Chondrocyte (in vitro differentiated cells): Measurements from ENCODE around the gene HIRA. TPM values are rescaled to one million over a fixed set of nuclear protein-coding genes. Genes with fewer than 3 reads are reported as not detected.

ENCODE experiments used
- DNase-seq: peaks from one replicate; pipeline ENCODE4 v3.0.0; 2021; ENCODE audit warnings: mixed read lengths, low spot score
- H3K27ac Mint-ChIP-seq: one replicate; pipeline ENCODE4 v1.8.0; 2021; ENCODE audit warnings: mild to moderate bottlenecking, moderate library complexity, mixed read lengths; ENCODE audit not compliant: unreplicated experiment
- H3K27me3 Mint-ChIP-seq: 2 replicates; pipeline ENCODE4 v1.8.0; 2021; ENCODE audit warnings: low read depth, mixed read lengths
- H3K36me3 Mint-ChIP-seq: 2 replicates; pipeline ENCODE4 v1.8.0; 2021; ENCODE audit warnings: low read depth, mixed read lengths
- H3K4me1 Mint-ChIP-seq: 2 replicates; pipeline ENCODE4 v1.8.0; 2021; ENCODE audit warnings: low read depth, mild to moderate bottlenecking, mixed read lengths
- H3K4me3 Mint-ChIP-seq: one replicate; pipeline ENCODE4 v1.8.0; 2021; ENCODE audit warnings: mild to moderate bottlenecking, moderate library complexity, mixed read lengths; ENCODE audit not compliant: unreplicated experiment
- H3K9me3 Mint-ChIP-seq: 2 replicates; pipeline ENCODE4 v1.8.0; 2021; ENCODE audit warnings: low read depth, mixed read lengths
- CTCF ChIP-seq: fragments of 200-600 bp; sonication (generic); IDR thresholded peaks from 2 replicates; pipeline ENCODE4 v1.5.0; 2021; ENCODE audit warnings: antibody characterized with exemption, mild to moderate bottlenecking, moderate library complexity
- total RNA-seq: library from RNA; stranded (reverse); gene quantifications from 3 replicates; pipeline ENCODE4 v1.2.1, GENCODE V29; 2021

HIRA gene
- total RNA-seq, 1 donor from 2014 or later, result 31.8 TPM

- TF ChIP-seq CTCF, result no peak
- H3K4me3 Mint-ChIP-seq, result no peak overlapping the region
- no peaks in the 10 kb centered on the region for H3K27me3 Mint-ChIP-seq
- peaks cover 52% of the 10 kb centered on the region for H3K36me3 Mint-ChIP-seq
- H3K27ac Mint-ChIP-seq, result no peak overlapping the region
- no peaks in the 10 kb centered on the region for H3K4me1 Mint-ChIP-seq
- DNase-seq, result no peak
- H3K9me3 Mint-ChIP-seq, result no peaks in the 10 kb centered on the region
Measured at GRCh38 chr22:19377565-19378343, 53.8 kb downstream of the HIRA start.

GRCh38 chr22:19376971-19377370, 54.6 kb downstream of the HIRA start:
- DNase-seq, result no peak
- Mint-ChIP-seq H3K4me1 (no peaks in the 10 kb centered on the region), H3K4me3 (no peak overlapping the region), H3K27me3 (no peaks in the 10 kb centered on the region), H3K27ac (no peak overlapping the region), H3K36me3 (peaks cover 46% of the 10 kb centered on the region), H3K9me3 (no peaks in the 10 kb centered on the region)
- TF ChIP-seq CTCF, result no peak

- Mint-ChIP-seq H3K27ac (no peak overlapping the region), H3K27me3 (no peaks in the 10 kb centered on the region), H3K36me3 (peaks cover 46% of the 10 kb centered on the region), H3K4me1 (no peaks in the 10 kb centered on the region), H3K9me3 (no peaks in the 10 kb centered on the region), H3K4me3 (no peak overlapping the region)
- no peak for TF ChIP-seq CTCF
- peak; percentile 30 for DNase-seq
Measured at GRCh38 chr22:19376247-19376646, 55.3 kb downstream of the HIRA start.

DNA sequence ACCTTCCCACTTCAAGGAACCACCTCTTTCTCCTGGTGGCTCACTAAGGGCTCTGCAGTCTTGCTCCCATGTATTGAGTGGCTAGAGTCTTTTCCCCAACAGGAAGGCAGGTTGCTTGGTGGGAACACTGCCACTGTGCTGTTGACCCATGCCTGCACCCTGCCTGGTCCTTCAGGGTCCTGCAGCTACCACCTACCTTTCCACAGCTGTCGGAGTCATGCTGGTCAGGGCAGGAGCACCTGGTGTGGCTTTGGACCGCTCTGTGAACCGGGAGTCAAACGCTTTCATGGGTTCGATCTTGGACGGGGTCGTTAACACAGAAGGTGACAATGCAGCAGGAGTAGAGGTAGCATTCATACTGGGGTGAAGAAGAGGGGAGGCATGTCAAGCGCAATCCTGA, 56.1 kb downstream of the HIRA start:
- no peaks in the 10 kb centered on the region for H3K4me1 Mint-ChIP-seq
- H3K9me3 Mint-ChIP-seq, result no peaks in the 10 kb centered on the region
- H3K4me3 Mint-ChIP-seq, result no peak overlapping the region
- no peaks in the 10 kb centered on the region for H3K27me3 Mint-ChIP-seq
- no peak for DNase-seq
- TF ChIP-seq CTCF, result no peak
- H3K27ac Mint-ChIP-seq, result no peak overlapping the region
- peaks cover 44% of the 10 kb centered on the region for H3K36me3 Mint-ChIP-seq

GRCh38 chr22:19374410-19374809, 57.1 kb downstream of the HIRA start:
- H3K9me3 Mint-ChIP-seq, result no peaks in the 10 kb centered on the region
- no peak for TF ChIP-seq CTCF
- no peak overlapping the region for H3K4me3 Mint-ChIP-seq
- H3K27me3 Mint-ChIP-seq, result no peaks in the 10 kb centered on the region
- H3K36me3 Mint-ChIP-seq, result peaks cover 42% of the 10 kb centered on the region
- no peaks in the 10 kb centered on the region for H3K4me1 Mint-ChIP-seq
- DNase-seq, result no peak
- H3K27ac Mint-ChIP-seq, result no peak overlapping the region
